SK-N-SH (cell line): ENCODE results near the gene CDK5RAP2. TPM values are rescaled to one million over a fixed set of nuclear protein-coding genes. Genes with fewer than 3 reads are reported as not detected.

ENCODE experiments used
- CTCF ChIA-PET: fragments of 300-600, 350-600 bp; formaldehyde crosslinking; extraction: SDS; loops from one replicate; lab custom pipeline; 2021; lab: Yijun Ruan, JAX
- POLR2A ChIA-PET: fragments of 350-600 bp; sonication (Branson Sonifier 250); formaldehyde crosslinking; extraction: SDS; loops from one replicate; lab custom pipeline; 2020; ENCODE audit warnings: antibody characterized with exemption, inconsistent platforms; lab: Yijun Ruan, JAX
- DNase-seq: peaks from one replicate; pipeline ENCODE4 v3.0.0; 2012
- H2AFZ ChIP-seq: fragments of 200-600 bp; sonication (generic); 2 replicates; pipeline ENCODE4 v1.8.1; 2016; ENCODE audit warnings: antibody characterized with exemption, mild to moderate bottlenecking, low read depth
- H3F3A ChIP-seq: fragments of 200-600 bp; sonication (generic); replicated peaks from 2 replicates; pipeline ENCODE3; 2016; ENCODE audit warnings: antibody characterized with exemption, mild to moderate bottlenecking; ENCODE audit not compliant: insufficient read depth
- H3K27ac ChIP-seq, 2 experiments: fragments of 200-500 bp in 1 of 2; fragments of 200-600 bp in 1 of 2; sonication (Bioruptor generic) in 1 of 2; sonication (generic), shearing (Covaris generic) in 1 of 2; 2 replicates each; pipeline versions ENCODE4 v1.5.1 to v1.6.1; 2014 to 2016; ENCODE audit warnings: low read depth in 2 of 2, inconsistent platforms in 1 of 2, low read length in 1 of 2, mild to moderate bottlenecking in 1 of 2, mixed read lengths in 1 of 2
- H3K27me3 ChIP-seq: fragments of 200-600 bp; sonication (generic), shearing (Covaris generic); 2 replicates; pipeline ENCODE4 v1.6.1; 2016; ENCODE audit warnings: mixed run types; ENCODE audit not compliant: insufficient read depth
- H3K36me3 ChIP-seq, 2 experiments: fragments of 200-500 bp in 1 of 2; fragments of 200-600 bp in 1 of 2; sonication (Bioruptor generic) in 1 of 2; sonication (generic) in 1 of 2; replicated peaks in 1 of 2; 2 replicates each; pipeline versions ENCODE3 to v1.5.1; 2014 to 2016; ENCODE audit warnings: low read length in 1 of 2, mild to moderate bottlenecking in 1 of 2; ENCODE audit not compliant: insufficient read depth in 2 of 2, control insufficient read depth in 1 of 2
- H3K4me1 ChIP-seq, 2 experiments: fragments of 200-500 bp in 1 of 2; fragments of 200-600 bp in 1 of 2; sonication (Bioruptor generic) in 1 of 2; sonication (generic), shearing (Covaris generic) in 1 of 2; 2 replicates each; pipeline versions ENCODE4 v1.5.1 to v1.6.1; 2014 to 2016; ENCODE audit warnings: low read depth in 1 of 2, low read length in 1 of 2, mixed run types in 1 of 2; ENCODE audit not compliant: insufficient read depth in 2 of 2, control insufficient read depth in 1 of 2
- H3K4me2 ChIP-seq: fragments of 200-600 bp; sonication (generic), shearing (Covaris generic); 2 replicates; pipeline ENCODE4 v1.6.1; 2017; ENCODE audit warnings: mixed run types
- H3K4me3 ChIP-seq, 2 experiments: fragments of 200-500 bp in 1 of 2; fragments of 200-600 bp in 1 of 2; sonication (Bioruptor generic) in 1 of 2; sonication (generic), shearing (Covaris generic) in 1 of 2; 2 replicates each; pipeline versions ENCODE4 v1.5.1 to v1.8.1; 2014 to 2016; ENCODE audit warnings: low read depth in 2 of 2, inconsistent platforms in 1 of 2, low read length in 1 of 2, mild to moderate bottlenecking in 1 of 2, mixed read lengths in 1 of 2, moderate library complexity in 1 of 2
- H3K79me2 ChIP-seq: fragments of 200-600 bp; sonication (generic); 2 replicates; pipeline ENCODE4 v1.8.1; 2017; ENCODE audit warnings: mild to moderate bottlenecking; ENCODE audit not compliant: insufficient read depth
- H3K9ac ChIP-seq: fragments of 200-600 bp; sonication (generic); 2 replicates; pipeline ENCODE4 v1.6.1; 2017; ENCODE audit warnings: mixed run types
- H3K9me2 ChIP-seq: fragments of 200-600 bp; sonication (generic); 2 replicates; pipeline ENCODE4 v1.6.1; 2017; ENCODE audit warnings: mixed run types
- H3K9me3 ChIP-seq: fragments of 200-600 bp; sonication (generic); 2 replicates; pipeline ENCODE4 v1.6.1; 2017; ENCODE audit warnings: mixed run types, mild to moderate bottlenecking, moderate library complexity
- H4K20me1 ChIP-seq: fragments of 200-600 bp; sonication (generic); 2 replicates; pipeline ENCODE4 v1.6.1; 2017; ENCODE audit warnings: mild to moderate bottlenecking, mixed run types; ENCODE audit not compliant: insufficient read depth
- CHD2 ChIP-seq: fragments of 150-350 bp; IDR thresholded peaks from 2 replicates; pipeline ENCODE4 v1.6.1; 2018; ENCODE audit warnings: low read length; ENCODE audit not compliant: partially characterized antibody
- ELF1 ChIP-seq: IDR thresholded peaks from 2 replicates; pipeline ENCODE4 v1.4.0; 2012
- EP300 ChIP-seq, 2 experiments: IDR thresholded peaks; 2 replicates each; pipeline versions ENCODE4 v1.4.0 to v1.6.1; 2012; ENCODE audit warnings: borderline replicate concordance in 1 of 2, low read depth in 1 of 2, low read length in 1 of 2
- FOXM1 ChIP-seq: IDR thresholded peaks from 2 replicates; pipeline ENCODE4 v1.4.0; 2012; ENCODE audit warnings: low read depth, mild to moderate bottlenecking
- GABPA ChIP-seq: IDR thresholded peaks from 2 replicates; pipeline ENCODE4 v1.4.0; 2012; ENCODE audit warnings: low read depth, mild to moderate bottlenecking
- GATA2 ChIP-seq: sonication (generic); formaldehyde crosslinking; IDR thresholded peaks from 2 replicates; pipeline ENCODE4 v1.5.0; 2020; ENCODE audit warnings: mild to moderate bottlenecking, missing genetic modification reagents
- MXI1 ChIP-seq: IDR thresholded peaks from 2 replicates; pipeline ENCODE4 v1.6.1; 2012; ENCODE audit warnings: mild to moderate bottlenecking, low read depth, low read length, improper control_type of control experiment
- NRF1 ChIP-seq: IDR thresholded peaks from 2 replicates; pipeline ENCODE4 v1.6.1; 2012; ENCODE audit warnings: low read depth, mild to moderate bottlenecking, low read length
- RXRA ChIP-seq: IDR thresholded peaks from 2 replicates; pipeline ENCODE4 v1.4.0; 2012; ENCODE audit warnings: low read depth, mild to moderate bottlenecking, borderline replicate concordance
- SMC3 ChIP-seq: IDR thresholded peaks from 2 replicates; pipeline ENCODE4 v1.6.1; 2012; ENCODE audit warnings: low read depth, low read length, improper control_type of control experiment
- TAF1 ChIP-seq: IDR thresholded peaks from 2 replicates; pipeline ENCODE4 v1.6.1; 2012; ENCODE audit warnings: low read depth, mild to moderate bottlenecking, low read length, moderate library complexity, borderline replicate concordance
- TCF12 ChIP-seq: IDR thresholded peaks from 2 replicates; pipeline ENCODE4 v1.4.0; 2012
- TEAD4 ChIP-seq: IDR thresholded peaks from 2 replicates; pipeline ENCODE4 v1.4.0; 2012; ENCODE audit warnings: mild to moderate bottlenecking, borderline replicate concordance; ENCODE audit not compliant: insufficient read depth
- WGBS: methylation state at CpG from one replicate; pipeline ENCODE4 v1.1.6; 2017; ENCODE audit warnings: low lambda C conversion rate; 5-methylcytosine and 5-hydroxymethylcytosine counted together
- polyA plus RNA-seq, 3 experiments: library from polyadenylated mRNA; depleted of rRNA; stranded (reverse); fragments of >200 nt; gene quantifications; 2 replicates each; pipeline ENCODE4 v1.2.3, GENCODE V29; 2012
- TF ChIP-seq, protein P1 (sequence below): IDR thresholded peaks from 2 replicates; pipeline ENCODE4; 2012
- TF ChIP-seq, protein P2 (sequence below): IDR thresholded peaks from 2 replicates; pipeline ENCODE4 v1.4.0; 2012; ENCODE audit warnings: low read depth, borderline replicate concordance
- TF ChIP-seq, protein P3 (sequence below): IDR thresholded peaks from 2 replicates; pipeline ENCODE4 v1.6.1; 2012; ENCODE audit warnings: mild to moderate bottlenecking, low read depth, low read length, moderate library complexity
- TF ChIP-seq, protein P4 (sequence below): fragments of 200-600 bp; sonication (generic); IDR thresholded peaks from 2 replicates; pipeline ENCODE4 v1.6.1; 2017; ENCODE audit warnings: antibody characterized with exemption, mild to moderate bottlenecking, moderate library complexity

Gene CDK5RAP2
- polyA plus RNA-seq, 1 of the 3 experiments (the other 2 are of a cell fraction) = 20.7 TPM

DNA sequence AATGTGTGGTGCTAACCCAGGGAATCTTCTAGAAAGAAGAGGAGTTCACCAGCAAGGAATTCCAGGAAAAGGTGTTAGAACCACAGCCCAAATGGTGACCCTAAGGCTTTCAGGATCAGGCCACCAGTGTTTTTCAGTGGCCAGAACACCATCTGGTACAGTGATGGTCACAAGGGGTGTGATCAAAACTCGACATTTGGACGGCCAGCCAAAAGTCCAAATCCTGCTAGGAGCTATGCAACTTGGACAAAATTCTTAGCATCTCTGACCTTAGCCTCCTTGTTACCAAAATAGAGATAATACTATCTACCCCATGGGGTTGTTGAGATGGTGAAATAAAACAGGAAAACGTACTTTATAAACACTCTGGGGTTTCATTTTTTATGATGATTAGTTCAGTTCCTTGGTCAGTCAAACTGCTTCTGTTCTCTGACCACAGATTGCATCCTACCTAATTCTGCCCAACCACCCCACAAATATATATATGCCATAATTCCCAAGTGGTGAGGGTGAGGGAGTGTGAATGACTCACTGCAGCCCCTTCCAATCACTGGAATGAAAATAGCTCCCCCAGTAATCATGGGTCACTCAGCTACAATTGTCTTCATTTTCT, 210.3 kb downstream of the CDK5RAP2 start:
- no peak overlapping the region for H2AFZ ChIP-seq
- H3K4me3 ChIP-seq = no peak overlapping the region
- no peak overlapping the region for H3K27ac ChIP-seq
- H3K4me1 ChIP-seq = no peaks in the 10 kb centered on the region
- H4K20me1 ChIP-seq = no peaks in the 10 kb centered on the region
- H3K36me3 ChIP-seq = no peaks in the 10 kb centered on the region
- CTCF ChIA-PET = no interaction called here
- TF ChIP-seq TEAD4 (no peak), NRF1 (no peak), GABPA (no peak), FOXM1 (no peak), TCF12 (no peak), EP300 (IDR thresholded peaks at IDR 0.05; ENCODE audit: borderline replicate concordance in 1 of 2, low read depth in 1 of 2, low read length in 1 of 2) (no peak), GATA2 (CRISPR knock-in tag) (no peak), SMC3 (no peak), CHD2 (no peak), TAF1 (no peak), RXRA (no peak), ELF1 (no peak), MXI1 (no peak)
- TF ChIP-seq, protein P1, sequence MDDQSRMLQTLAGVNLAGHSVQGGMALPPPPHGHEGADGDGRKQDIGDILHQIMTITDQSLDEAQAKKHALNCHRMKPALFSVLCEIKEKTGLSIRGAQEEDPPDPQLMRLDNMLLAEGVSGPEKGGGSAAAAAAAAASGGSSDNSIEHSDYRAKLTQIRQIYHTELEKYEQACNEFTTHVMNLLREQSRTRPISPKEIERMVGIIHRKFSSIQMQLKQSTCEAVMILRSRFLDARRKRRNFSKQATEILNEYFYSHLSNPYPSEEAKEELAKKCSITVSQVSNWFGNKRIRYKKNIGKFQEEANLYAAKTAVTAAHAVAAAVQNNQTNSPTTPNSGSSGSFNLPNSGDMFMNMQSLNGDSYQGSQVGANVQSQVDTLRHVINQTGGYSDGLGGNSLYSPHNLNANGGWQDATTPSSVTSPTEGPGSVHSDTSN = no peak
- TF ChIP-seq, protein P2, sequence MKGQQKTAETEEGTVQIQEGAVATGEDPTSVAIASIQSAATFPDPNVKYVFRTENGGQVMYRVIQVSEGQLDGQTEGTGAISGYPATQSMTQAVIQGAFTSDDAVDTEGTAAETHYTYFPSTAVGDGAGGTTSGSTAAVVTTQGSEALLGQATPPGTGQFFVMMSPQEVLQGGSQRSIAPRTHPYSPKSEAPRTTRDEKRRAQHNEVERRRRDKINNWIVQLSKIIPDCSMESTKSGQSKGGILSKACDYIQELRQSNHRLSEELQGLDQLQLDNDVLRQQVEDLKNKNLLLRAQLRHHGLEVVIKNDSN = no peak
- TF ChIP-seq, protein P3, sequence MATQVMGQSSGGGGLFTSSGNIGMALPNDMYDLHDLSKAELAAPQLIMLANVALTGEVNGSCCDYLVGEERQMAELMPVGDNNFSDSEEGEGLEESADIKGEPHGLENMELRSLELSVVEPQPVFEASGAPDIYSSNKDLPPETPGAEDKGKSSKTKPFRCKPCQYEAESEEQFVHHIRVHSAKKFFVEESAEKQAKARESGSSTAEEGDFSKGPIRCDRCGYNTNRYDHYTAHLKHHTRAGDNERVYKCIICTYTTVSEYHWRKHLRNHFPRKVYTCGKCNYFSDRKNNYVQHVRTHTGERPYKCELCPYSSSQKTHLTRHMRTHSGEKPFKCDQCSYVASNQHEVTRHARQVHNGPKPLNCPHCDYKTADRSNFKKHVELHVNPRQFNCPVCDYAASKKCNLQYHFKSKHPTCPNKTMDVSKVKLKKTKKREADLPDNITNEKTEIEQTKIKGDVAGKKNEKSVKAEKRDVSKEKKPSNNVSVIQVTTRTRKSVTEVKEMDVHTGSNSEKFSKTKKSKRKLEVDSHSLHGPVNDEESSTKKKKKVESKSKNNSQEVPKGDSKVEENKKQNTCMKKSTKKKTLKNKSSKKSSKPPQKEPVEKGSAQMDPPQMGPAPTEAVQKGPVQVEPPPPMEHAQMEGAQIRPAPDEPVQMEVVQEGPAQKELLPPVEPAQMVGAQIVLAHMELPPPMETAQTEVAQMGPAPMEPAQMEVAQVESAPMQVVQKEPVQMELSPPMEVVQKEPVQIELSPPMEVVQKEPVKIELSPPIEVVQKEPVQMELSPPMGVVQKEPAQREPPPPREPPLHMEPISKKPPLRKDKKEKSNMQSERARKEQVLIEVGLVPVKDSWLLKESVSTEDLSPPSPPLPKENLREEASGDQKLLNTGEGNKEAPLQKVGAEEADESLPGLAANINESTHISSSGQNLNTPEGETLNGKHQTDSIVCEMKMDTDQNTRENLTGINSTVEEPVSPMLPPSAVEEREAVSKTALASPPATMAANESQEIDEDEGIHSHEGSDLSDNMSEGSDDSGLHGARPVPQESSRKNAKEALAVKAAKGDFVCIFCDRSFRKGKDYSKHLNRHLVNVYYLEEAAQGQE = no peak
- TF ChIP-seq, protein P4, sequence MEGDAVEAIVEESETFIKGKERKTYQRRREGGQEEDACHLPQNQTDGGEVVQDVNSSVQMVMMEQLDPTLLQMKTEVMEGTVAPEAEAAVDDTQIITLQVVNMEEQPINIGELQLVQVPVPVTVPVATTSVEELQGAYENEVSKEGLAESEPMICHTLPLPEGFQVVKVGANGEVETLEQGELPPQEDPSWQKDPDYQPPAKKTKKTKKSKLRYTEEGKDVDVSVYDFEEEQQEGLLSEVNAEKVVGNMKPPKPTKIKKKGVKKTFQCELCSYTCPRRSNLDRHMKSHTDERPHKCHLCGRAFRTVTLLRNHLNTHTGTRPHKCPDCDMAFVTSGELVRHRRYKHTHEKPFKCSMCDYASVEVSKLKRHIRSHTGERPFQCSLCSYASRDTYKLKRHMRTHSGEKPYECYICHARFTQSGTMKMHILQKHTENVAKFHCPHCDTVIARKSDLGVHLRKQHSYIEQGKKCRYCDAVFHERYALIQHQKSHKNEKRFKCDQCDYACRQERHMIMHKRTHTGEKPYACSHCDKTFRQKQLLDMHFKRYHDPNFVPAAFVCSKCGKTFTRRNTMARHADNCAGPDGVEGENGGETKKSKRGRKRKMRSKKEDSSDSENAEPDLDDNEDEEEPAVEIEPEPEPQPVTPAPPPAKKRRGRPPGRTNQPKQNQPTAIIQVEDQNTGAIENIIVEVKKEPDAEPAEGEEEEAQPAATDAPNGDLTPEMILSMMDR = no peak
- DNase-seq = no peak
- H3K9me2 ChIP-seq = no peaks in the 10 kb centered on the region
- no peaks in the 10 kb centered on the region for H3F3A ChIP-seq
- WGBS = 56% methylated on average over 3 of the region's 3 CpGs
- no peaks in the 10 kb centered on the region for H3K9me3 ChIP-seq
- POLR2A ChIA-PET = no interaction called here
- H3K79me2 ChIP-seq = no peaks in the 10 kb centered on the region
- H3K9ac ChIP-seq = no peak overlapping the region
- no peaks in the 10 kb centered on the region for H3K27me3 ChIP-seq
- H3K4me2 ChIP-seq = no peak overlapping the region
